ENCODE results near the gene GAS6. TPM values are rescaled to one million over a fixed set of nuclear protein-coding genes. Genes with fewer than 3 reads are reported as not detected.
"Not testable (repeated sequence)": the region's sequence is repeated elsewhere in the genome, so short reads cannot be mapped to it uniquely, and the experiment has no call there.

GAS6 gene
- total RNA-seq, 1 donor = 216 TPM

DNA sequence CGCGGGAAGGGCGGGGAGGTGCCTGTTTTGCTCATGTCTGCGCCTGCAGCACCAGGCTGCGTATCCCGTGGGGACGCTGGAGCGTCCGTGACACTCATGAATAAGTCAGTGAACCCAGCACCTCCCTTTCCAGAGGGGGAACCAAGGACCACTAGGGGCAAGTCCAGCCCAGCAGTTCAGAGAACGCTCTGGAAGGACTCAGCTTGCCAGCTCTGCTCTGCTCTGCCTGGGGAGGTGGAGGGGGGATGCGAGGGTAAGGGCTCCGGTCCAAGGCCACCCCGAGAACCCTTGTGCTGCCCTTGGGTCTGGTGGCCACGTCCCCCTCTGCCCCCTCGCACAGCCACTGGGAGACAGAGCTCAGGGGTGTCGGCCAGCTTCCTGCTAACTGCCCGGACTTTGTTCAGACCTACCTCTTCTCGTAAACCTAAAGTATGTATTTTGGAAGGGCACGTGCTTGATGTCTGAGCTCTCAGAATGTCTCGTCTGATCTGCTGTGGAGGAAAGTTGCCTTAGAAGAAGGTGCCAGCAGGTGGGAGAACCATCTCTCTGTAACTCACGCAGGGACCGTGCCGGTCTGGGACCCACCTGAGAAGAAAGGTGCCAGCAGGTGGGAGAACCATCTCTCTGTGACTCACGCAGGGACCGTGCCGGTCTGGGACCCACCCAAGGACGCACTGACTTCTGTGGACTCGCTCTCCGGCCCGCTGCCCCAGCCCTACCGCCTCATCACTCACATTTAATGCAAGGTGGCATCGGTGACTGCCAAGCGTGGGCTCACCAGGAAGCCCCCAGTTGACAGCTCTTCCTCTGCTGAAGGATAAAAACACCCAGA, 70.8 kb downstream of the GAS6 start:
- TF ChIP-seq, protein P1, sequence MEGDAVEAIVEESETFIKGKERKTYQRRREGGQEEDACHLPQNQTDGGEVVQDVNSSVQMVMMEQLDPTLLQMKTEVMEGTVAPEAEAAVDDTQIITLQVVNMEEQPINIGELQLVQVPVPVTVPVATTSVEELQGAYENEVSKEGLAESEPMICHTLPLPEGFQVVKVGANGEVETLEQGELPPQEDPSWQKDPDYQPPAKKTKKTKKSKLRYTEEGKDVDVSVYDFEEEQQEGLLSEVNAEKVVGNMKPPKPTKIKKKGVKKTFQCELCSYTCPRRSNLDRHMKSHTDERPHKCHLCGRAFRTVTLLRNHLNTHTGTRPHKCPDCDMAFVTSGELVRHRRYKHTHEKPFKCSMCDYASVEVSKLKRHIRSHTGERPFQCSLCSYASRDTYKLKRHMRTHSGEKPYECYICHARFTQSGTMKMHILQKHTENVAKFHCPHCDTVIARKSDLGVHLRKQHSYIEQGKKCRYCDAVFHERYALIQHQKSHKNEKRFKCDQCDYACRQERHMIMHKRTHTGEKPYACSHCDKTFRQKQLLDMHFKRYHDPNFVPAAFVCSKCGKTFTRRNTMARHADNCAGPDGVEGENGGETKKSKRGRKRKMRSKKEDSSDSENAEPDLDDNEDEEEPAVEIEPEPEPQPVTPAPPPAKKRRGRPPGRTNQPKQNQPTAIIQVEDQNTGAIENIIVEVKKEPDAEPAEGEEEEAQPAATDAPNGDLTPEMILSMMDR (IDR thresholded peaks at IDR 0.05; ENCODE audit: insufficient read depth, low read depth, low read length) = no peak
- no peak for DNase-seq (ENCODE audit: low read depth)
- no peak overlapping the region for H3K4me3 ChIP-seq (ENCODE audit: low read depth, low read length)

DNA sequence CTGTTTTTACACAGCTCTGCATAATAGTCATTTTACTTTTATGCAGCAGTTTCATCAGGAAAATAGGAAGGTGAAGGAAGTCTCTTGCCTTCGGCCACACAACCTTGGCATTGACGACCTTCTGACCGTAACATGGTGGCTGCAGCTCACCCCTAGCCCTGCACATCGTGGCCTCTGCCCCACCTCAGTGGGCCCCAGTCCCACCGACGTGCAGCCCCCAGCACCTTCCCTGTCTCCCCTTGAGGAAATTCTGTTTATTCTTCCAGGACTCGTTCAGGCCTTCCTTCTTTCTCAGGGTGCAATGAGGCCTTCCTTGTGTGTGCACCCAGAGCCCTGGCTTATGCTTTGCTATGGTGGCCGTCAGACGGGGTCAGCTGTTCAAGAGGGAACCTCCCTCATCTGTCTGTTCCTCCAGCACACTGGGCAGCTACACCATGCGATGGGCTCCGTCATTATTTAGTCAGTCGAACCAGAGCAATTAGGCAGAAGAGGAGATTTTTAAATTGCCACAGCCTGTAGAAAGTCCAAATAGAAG, 71.6 kb downstream of the GAS6 start:
- TF ChIP-seq, protein P1 (IDR thresholded peaks at IDR 0.05; ENCODE audit: insufficient read depth, low read depth, low read length) = no peak
- no peak overlapping the region for H3K4me3 ChIP-seq (ENCODE audit: low read depth, low read length)
- DNase-seq (ENCODE audit: low read depth) = no peak

DNA sequence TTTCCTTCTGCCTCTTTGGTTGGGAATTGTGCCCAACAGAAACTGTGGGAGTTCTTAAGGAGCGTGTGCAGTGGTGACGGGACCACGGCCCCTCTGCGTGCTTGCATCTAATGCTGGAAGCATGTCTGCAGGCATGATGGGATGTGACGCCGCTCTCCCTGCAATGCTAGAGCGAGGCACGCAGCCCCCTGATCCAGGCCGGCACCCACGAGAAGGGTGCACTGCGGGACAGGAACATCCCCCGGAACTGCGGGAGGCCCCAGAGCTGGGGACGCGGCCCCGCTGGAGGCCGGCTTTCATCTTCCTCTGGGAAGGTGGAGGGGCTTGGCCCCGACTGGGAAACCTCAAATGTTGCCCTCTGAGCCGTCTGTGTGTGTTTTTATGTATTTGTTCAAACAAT, 72.1 kb downstream of the GAS6 start:
- TF ChIP-seq, protein P1 (IDR thresholded peaks at IDR 0.05; ENCODE audit: insufficient read depth, low read depth, low read length) = no peak
- DNase-seq (ENCODE audit: low read depth) = no peak

DNA sequence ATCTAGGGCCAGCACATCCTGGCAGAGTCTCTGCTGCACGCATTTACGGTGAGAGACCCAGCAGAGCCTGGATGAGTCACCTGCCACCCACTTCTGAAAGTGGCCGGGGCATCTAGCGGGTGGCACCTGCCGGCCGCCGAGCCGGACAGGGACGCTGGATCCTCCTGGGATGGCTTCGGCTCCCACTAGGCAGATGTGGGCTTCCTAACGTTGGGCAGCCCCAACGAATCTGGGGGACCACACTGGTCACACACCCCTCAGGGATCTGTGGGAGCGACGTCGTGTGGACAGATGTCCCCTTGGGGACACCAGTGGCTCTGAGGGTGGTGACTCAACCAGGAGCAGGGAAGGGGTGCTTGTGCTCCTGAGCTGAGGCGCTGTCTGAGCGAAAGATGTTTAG, 72.7 kb downstream of the GAS6 start:
- no peak overlapping the region for H3K4me3 ChIP-seq (ENCODE audit: low read depth, low read length)
- no peak for DNase-seq (ENCODE audit: low read depth)
- TF ChIP-seq, protein P1 (IDR thresholded peaks at IDR 0.05; ENCODE audit: insufficient read depth, low read depth, low read length) = no peak

More for the DNA sequence above, 72.1 kb downstream of the GAS6 start:
- H3K4me3 ChIP-seq (ENCODE audit: low read depth, low read length) = no peak overlapping the region

DNA sequence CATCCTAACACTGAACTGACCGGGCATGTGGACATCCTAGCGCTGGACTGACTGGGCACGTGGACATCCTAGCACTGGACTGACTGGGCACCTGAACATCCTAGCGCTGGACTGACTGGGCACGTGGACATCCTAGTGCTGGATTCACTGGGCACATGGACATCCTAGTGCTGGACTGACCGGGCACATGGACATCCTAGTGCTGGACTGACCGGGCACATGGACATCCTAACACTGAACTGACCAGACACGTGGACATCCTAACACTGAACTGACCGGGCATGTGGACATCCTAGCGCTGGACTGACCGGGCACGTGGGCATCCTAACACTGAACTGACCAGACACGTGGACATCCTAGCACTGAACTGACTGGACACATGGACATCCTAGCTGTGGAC, 73.9 kb downstream of the GAS6 start:
- not testable (repeated sequence) for DNase-seq (ENCODE audit: low read depth); H3K4me3 ChIP-seq (ENCODE audit: low read depth, low read length)

DNA sequence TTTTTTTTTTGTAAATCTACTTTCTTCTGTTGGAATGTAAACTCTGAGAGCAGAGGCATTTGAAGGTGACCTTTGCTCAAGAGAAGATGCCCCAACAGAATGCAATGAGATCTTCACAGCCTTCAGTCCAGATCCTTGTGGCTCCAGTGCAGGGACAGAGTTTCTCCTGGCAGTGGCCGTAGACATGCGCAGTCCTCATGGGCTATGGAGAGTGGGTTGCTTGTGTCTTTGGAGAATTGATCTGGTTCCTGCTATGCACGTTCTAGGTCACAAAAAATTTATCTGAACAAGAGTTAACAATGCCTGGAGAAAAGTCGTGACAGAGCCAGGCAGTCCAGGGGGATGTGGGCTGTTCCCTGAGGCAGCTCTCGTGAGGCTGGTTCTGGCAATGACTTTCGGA, 74.7 kb downstream of the GAS6 start:
- H3K4me3 ChIP-seq (ENCODE audit: low read depth, low read length) = no peak overlapping the region
- TF ChIP-seq, protein P1 (IDR thresholded peaks at IDR 0.05; ENCODE audit: insufficient read depth, low read depth, low read length) = no peak
- DNase-seq (ENCODE audit: low read depth) = no peak

DNA sequence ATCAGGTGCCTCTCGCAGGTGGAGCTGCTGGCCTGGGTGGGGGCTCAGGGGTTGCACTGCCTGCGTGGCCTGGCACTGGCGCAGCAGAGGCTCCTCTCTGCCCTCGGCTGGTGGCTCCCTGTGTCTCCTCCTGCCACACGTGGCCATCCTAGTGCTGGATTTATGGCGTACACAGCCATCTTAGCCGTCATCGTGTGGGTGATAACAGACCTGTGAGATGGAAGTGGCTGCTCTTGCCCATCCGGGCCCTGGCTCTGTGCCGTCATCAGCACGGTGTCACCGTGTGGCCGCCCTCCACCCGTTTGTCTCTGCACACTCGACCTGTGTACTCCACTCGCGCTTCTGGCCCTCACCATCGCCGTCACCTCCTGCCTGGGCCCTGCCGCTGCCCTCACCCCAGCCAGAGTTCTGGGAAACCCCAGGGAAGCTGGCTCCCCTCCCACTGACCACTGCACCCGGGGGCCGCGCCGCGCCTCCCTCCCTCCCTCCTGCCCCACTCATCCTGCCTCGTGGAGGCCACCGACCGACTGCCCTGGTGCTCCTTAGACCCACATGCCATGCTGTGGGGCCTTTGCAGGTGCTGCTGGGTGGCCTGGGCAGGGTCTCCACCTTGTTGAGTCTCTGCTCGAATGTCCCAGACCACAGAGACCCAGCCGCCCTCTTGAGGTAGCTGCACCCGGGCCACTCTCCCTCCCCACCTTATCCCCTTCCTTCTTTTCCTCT, 75.3 kb downstream of the GAS6 start:
- DNase-seq (ENCODE audit: low read depth) = no peak
- TF ChIP-seq, protein P1 (IDR thresholded peaks at IDR 0.05; ENCODE audit: insufficient read depth, low read depth, low read length) = no peak

More for the DNA sequence above, 75.3 kb downstream of the GAS6 start:
- H3K4me3 ChIP-seq (ENCODE audit: low read depth, low read length) = no peak overlapping the region
